ENCODE results near the gene MRPL23.

- TF ChIP-seq, protein P1, sequence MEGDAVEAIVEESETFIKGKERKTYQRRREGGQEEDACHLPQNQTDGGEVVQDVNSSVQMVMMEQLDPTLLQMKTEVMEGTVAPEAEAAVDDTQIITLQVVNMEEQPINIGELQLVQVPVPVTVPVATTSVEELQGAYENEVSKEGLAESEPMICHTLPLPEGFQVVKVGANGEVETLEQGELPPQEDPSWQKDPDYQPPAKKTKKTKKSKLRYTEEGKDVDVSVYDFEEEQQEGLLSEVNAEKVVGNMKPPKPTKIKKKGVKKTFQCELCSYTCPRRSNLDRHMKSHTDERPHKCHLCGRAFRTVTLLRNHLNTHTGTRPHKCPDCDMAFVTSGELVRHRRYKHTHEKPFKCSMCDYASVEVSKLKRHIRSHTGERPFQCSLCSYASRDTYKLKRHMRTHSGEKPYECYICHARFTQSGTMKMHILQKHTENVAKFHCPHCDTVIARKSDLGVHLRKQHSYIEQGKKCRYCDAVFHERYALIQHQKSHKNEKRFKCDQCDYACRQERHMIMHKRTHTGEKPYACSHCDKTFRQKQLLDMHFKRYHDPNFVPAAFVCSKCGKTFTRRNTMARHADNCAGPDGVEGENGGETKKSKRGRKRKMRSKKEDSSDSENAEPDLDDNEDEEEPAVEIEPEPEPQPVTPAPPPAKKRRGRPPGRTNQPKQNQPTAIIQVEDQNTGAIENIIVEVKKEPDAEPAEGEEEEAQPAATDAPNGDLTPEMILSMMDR (IDR thresholded peaks at IDR 0.05) = no peak
- no peak for TF ChIP-seq POLR2A (IDR thresholded peaks at IDR 0.05)
Observed at GRCh38 chr11:1948389-1948788, 1.3 kb downstream of the MRPL23 start.

Measured in adrenal gland (tissue), 5 donors.